Activated B cell treated with CpG ODN at 0.5 μM for 24 hours (primary cell): ENCODE measurements around the gene BGLAP. TPM values are rescaled to one million over a fixed set of nuclear protein-coding genes. Genes with fewer than 3 reads are reported as not detected.
A peak's percentile ranks its signal among the peaks of the same experiment; 100 is the strongest.

Source experiments
- ATAC-seq: fragments of 200-7000 bp; cut with Tn5 transposase; one replicate; pipeline ENCODE4 v1.10.0; 2021; ENCODE audit warnings: low read depth, mild to moderate bottlenecking, moderate library complexity
- CTCF ChIA-PET: fragments of 350-600 bp; sonication (Branson Sonifier 250); formaldehyde crosslinking; loops from one replicate; lab custom pipeline; 2021; ENCODE audit warnings: antibody characterized with exemption; lab: Charles Lee
- POLR2A ChIA-PET: fragments of 350-600 bp; sonication (Branson Sonifier 250); formaldehyde crosslinking; loops from one replicate; lab custom pipeline; 2021; ENCODE audit warnings: antibody characterized with exemption; lab: Charles Lee
- DNase-seq: peaks from one replicate; pipeline ENCODE4 v3.0.0; 2022
- H3K27ac Mint-ChIP-seq: one replicate; pipeline ENCODE4 v1.8.0; 2020; ENCODE audit warnings: mixed read lengths
- H3K27me3 Mint-ChIP-seq: one replicate; pipeline ENCODE4 v1.8.0; 2021; ENCODE audit warnings: mixed read lengths
- H3K36me3 Mint-ChIP-seq: one replicate; pipeline ENCODE4 v1.8.0; 2021; ENCODE audit warnings: low read depth, mixed read lengths
- H3K4me1 Mint-ChIP-seq: one replicate; pipeline ENCODE4 v1.8.0; 2021; ENCODE audit warnings: mixed read lengths
- H3K4me3 Mint-ChIP-seq: one replicate; pipeline ENCODE4 v1.8.0; 2020; ENCODE audit warnings: mild to moderate bottlenecking, mixed read lengths
- H3K9me3 Mint-ChIP-seq: one replicate; pipeline ENCODE4 v1.8.0; 2020; ENCODE audit warnings: mixed read lengths
- intact Hi-C: fragments of 100-400 bp; cut with micrococcal nuclease; formaldehyde crosslinking; loops from one replicate; pipeline ENCODE4 v1.15.1; 2024
- total RNA-seq: library from RNA; stranded (reverse); gene quantifications from 2 replicates; pipeline ENCODE4 v1.2.3, GENCODE V29; 2022
- TF ChIP-seq, protein P1 (sequence below): fragments of 200-600 bp; IDR thresholded peaks from one replicate; pipeline ENCODE4 v1.8.0; 2022; ENCODE audit warnings: antibody characterized with exemption, mild to moderate bottlenecking

The BGLAP gene
- 2.7 and 3.3 TPM in 2 replicates for total RNA-seq

GRCh38 chr1:156241926-156242325 is at the start of gene BGLAP:
TSS of gene BGLAP (plus strand) at chr1:156242184. CDS start at chr1:156242232, 48 bp downstream.
- intact Hi-C loops = no loop called here
- ChIA-PET CTCF (no interaction called here), POLR2A (no interaction called here)
- no peaks in the 10 kb centered on the region for H3K9me3 Mint-ChIP-seq
- peaks cover 35% of the 10 kb centered on the region for H3K36me3 Mint-ChIP-seq
- TF ChIP-seq, protein P1, sequence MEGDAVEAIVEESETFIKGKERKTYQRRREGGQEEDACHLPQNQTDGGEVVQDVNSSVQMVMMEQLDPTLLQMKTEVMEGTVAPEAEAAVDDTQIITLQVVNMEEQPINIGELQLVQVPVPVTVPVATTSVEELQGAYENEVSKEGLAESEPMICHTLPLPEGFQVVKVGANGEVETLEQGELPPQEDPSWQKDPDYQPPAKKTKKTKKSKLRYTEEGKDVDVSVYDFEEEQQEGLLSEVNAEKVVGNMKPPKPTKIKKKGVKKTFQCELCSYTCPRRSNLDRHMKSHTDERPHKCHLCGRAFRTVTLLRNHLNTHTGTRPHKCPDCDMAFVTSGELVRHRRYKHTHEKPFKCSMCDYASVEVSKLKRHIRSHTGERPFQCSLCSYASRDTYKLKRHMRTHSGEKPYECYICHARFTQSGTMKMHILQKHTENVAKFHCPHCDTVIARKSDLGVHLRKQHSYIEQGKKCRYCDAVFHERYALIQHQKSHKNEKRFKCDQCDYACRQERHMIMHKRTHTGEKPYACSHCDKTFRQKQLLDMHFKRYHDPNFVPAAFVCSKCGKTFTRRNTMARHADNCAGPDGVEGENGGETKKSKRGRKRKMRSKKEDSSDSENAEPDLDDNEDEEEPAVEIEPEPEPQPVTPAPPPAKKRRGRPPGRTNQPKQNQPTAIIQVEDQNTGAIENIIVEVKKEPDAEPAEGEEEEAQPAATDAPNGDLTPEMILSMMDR = no peak
- no peaks in the 10 kb centered on the region for H3K27me3 Mint-ChIP-seq
- peaks cover 17% of the 10 kb centered on the region for H3K4me1 Mint-ChIP-seq
- DNase-seq (no peak), ATAC-seq (no peak)
- H3K27ac Mint-ChIP-seq = no peak within 1 kb of the TSS
- no peak within 1 kb of the TSS for H3K4me3 Mint-ChIP-seq

DNA sequence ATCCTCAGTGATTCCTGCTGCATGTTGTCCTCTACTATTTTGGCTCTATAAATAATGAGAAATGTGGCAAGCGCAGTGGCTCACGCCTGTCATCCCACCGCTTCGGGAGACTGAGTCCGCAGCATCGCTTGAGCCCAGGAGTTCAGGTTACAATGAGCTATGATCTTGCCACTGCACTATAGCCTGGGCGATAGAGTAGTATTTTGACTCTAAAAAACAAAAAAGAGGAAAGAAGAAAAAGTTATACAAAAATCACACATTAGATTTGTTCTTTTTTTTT is 48.8 kb upstream of the BGLAP start:
- Mint-ChIP-seq H3K9me3 (peaks cover 2% of the 10 kb centered on the region), H3K27ac (peak overlapping the region; percentile 91), H3K4me1 (peaks cover 36% of the 10 kb centered on the region), H3K27me3 (no peaks in the 10 kb centered on the region), H3K36me3 (peaks cover 28% of the 10 kb centered on the region), H3K4me3 (peak overlapping the region; percentile 96)
- ChIA-PET CTCF (interaction anchor here (0.8 to 2.4 kb wide), 4 partner anchors 20 to 47 kb away, joined by 5 to 16 read pairs (median 6); partner anchors contain the start of gene PMF1), POLR2A (interaction anchor here (1.1 to 3.6 kb wide), 7 partner anchors 12 to 45 kb away, joined by 3 to 47 read pairs (median 10); partner anchors contain the start of gene PMF1)
- DNase-seq (no peak), ATAC-seq (no peak)
- intact Hi-C loops = loop anchor here (1.0 to 5.0 kb wide), 4 partner anchors 34 to 139 kb away; partner anchors contain the start of gene LAMTOR2
- TF ChIP-seq, protein P1 = no peak

- TF ChIP-seq, protein P1 = no peak
- intact Hi-C loops = loop anchor here (1.0 to 5.0 kb wide), 6 partner anchors 20 to 139 kb away; partner anchors contain the start of genes LAMTOR2, PMF1 and SMG5
- ATAC-seq (peak; percentile 98), DNase-seq (peak; percentile 93)
- peaks cover 28% of the 10 kb centered on the region for H3K36me3 Mint-ChIP-seq
- POLR2A ChIA-PET = interaction anchor here (0.6 to 3.6 kb wide), 12 partner anchors 11 to 535 kb away, joined by 3 to 47 read pairs (median 7); partner anchors contain the start of genes ISG20L2, METTL25B and PMF1
- H3K4me1 Mint-ChIP-seq = peaks cover 38% of the 10 kb centered on the region
- H3K4me3 Mint-ChIP-seq = peak within 1 kb of the TSS; percentile 96
- H3K9me3 Mint-ChIP-seq = peaks cover 2% of the 10 kb centered on the region
- H3K27ac Mint-ChIP-seq = peak within 1 kb of the TSS; percentile 91
- H3K27me3 Mint-ChIP-seq = no peaks in the 10 kb centered on the region
- CTCF ChIA-PET = interaction anchor here (0.8 to 2.4 kb wide), 4 partner anchors 19 to 47 kb away, joined by 5 to 16 read pairs (median 6); partner anchors contain the start of gene PMF1
Measured at GRCh38 chr1:156193488-156194299, 48.3 kb upstream of the BGLAP start, which contains the start of gene SLC25A44. TSS of gene SLC25A44 (plus strand) at chr1:156194104. CDS start at chr1:156199848, 5,744 bp downstream.

GRCh38 chr1:156194300-156194652 is 47.7 kb upstream of the BGLAP start:
- Mint-ChIP-seq H3K27ac (peak overlapping the region; percentile 91), H3K4me1 (peaks cover 43% of the 10 kb centered on the region), H3K9me3 (no peaks in the 10 kb centered on the region), H3K4me3 (peak overlapping the region; percentile 96), H3K36me3 (peaks cover 29% of the 10 kb centered on the region), H3K27me3 (no peaks in the 10 kb centered on the region)
- no peak for DNase-seq
- no peak for ATAC-seq
- TF ChIP-seq, protein P1 = no peak
- ChIA-PET POLR2A (interaction anchor here (0.8 to 3.6 kb wide), 10 partner anchors 11 to 534 kb away, joined by 3 to 47 read pairs (median 8); partner anchors contain the start of genes ISG20L2, METTL25B and PMF1), CTCF (interaction anchor here (1.5 to 2.4 kb wide), 3 partner anchors 31 to 48 kb away, joined by 5 to 16 read pairs (median 7); no protein-coding TSS in a partner anchor)
- intact Hi-C loops = loop anchor here (1.0 to 5.0 kb wide), 3 partner anchors 19 to 88 kb away; partner anchors contain the start of genes PMF1 and SMG5
